ENCODE data around the gene RTN1.

The RTN1 gene

GRCh38 chr14:59849411-59850130 lies 21.0 kb downstream of the RTN1 start:
- no peak for DNase-seq

GRCh38 chr14:59848671-59849070 lies 21.9 kb downstream of the RTN1 start:
- no peak for DNase-seq

GRCh38 chr14:59847711-59848110 lies 22.9 kb downstream of the RTN1 start:
- no peak for DNase-seq

GRCh38 chr14:59846595-59846994 lies 24.0 kb downstream of the RTN1 start:
- no peak for DNase-seq

- no peak for DNase-seq
These were observed 25.3 kb downstream of the RTN1 start for GRCh38 chr14:59845245-59845644.

- no peak for DNase-seq
These were observed 26.3 kb downstream of the RTN1 start for GRCh38 chr14:59844186-59844812.

GRCh38 chr14:59836116-59836515 lies 34.5 kb downstream of the RTN1 start:
- no peak for DNase-seq

GRCh38 chr14:59832653-59833294 lies 37.8 kb downstream of the RTN1 start:
- DNase-seq = no peak

- no peak for DNase-seq
These were observed 39.4 kb downstream of the RTN1 start for GRCh38 chr14:59831121-59831730.

GRCh38 chr14:59830338-59830734 lies 40.2 kb downstream of the RTN1 start:
- DNase-seq = no peak

- DNase-seq = no peak
These were observed 40.9 kb downstream of the RTN1 start for GRCh38 chr14:59829469-59830337.

GRCh38 chr14:59828276-59828675 lies 42.3 kb downstream of the RTN1 start:
- no peak for DNase-seq

- no peak for DNase-seq
These were observed 43.2 kb downstream of the RTN1 start for GRCh38 chr14:59827401-59827800.

GRCh38 chr14:59826150-59826549 lies 44.4 kb downstream of the RTN1 start:
- DNase-seq = no peak

GRCh38 chr14:59823179-59823578 lies 47.4 kb downstream of the RTN1 start:
- DNase-seq = no peak

- DNase-seq = no peak
These were observed 51.0 kb downstream of the RTN1 start for GRCh38 chr14:59819446-59820088.

- DNase-seq = no peak
These were observed 53.6 kb downstream of the RTN1 start for GRCh38 chr14:59816941-59817340.

GRCh38 chr14:59814988-59815387 lies 55.6 kb downstream of the RTN1 start:
- no peak for DNase-seq

- DNase-seq = no peak
These were observed 58.8 kb downstream of the RTN1 start for GRCh38 chr14:59811815-59812214.

- DNase-seq = no peak
These were observed 59.5 kb downstream of the RTN1 start for GRCh38 chr14:59811073-59811472.

GRCh38 chr14:59803052-59803540 lies 67.5 kb downstream of the RTN1 start:
- DNase-seq = no peak

GRCh38 chr14:59788176-59788575 lies 82.4 kb downstream of the RTN1 start:
- no peak for DNase-seq

Measured in NCI-H446 (cell line).